H1 (cell line): ENCODE data around the gene FHIT. TPM values are rescaled to one million over a fixed set of nuclear protein-coding genes. Genes with fewer than 3 reads are reported as not detected.

Experiments
- CTCF ChIA-PET: fragments of 300-600 bp; sonication (Branson Sonifier 250); formaldehyde crosslinking; loops from one replicate; lab custom pipeline; 2021; ENCODE audit not compliant: partially characterized antibody; lab: Charles Lee
- POLR2A ChIA-PET: fragments of 300-600 bp; sonication (Branson Sonifier 250); formaldehyde crosslinking; loops from one replicate; lab custom pipeline; 2021; ENCODE audit warnings: inconsistent platforms; ENCODE audit not compliant: partially characterized antibody; lab: Charles Lee
- DNase-seq, 2 experiments: peaks; one replicate each; pipeline versions ENCODE4 v3.0.0 to v3.0.0-alpha.2; 2010 to 2022; ENCODE audit warnings: low spot score in 2 of 2, low read depth in 1 of 2, mixed read lengths in 1 of 2
- FAIRE-seq: peaks from 2 replicates; lab custom pipeline; 2011; peaks lifted over from hg19 to GRCh38; lab: Jason Lieb, UNC
- H2AFZ ChIP-seq: 2 replicates; pipeline ENCODE4 v1.8.1; 2012; ENCODE audit warnings: low read length, inconsistent platforms
- H2AK5ac ChIP-seq: 2 replicates; pipeline ENCODE4 v1.6.1; 2013; ENCODE audit warnings: low read depth, low read length
- H2BK120ac ChIP-seq: replicated peaks from 2 replicates; pipeline ENCODE3; 2013; ENCODE audit warnings: low read depth, low read length, inconsistent platforms
- H2BK12ac ChIP-seq: 2 replicates; pipeline ENCODE4 v1.6.1; 2013; ENCODE audit warnings: low read depth, low read length
- H2BK15ac ChIP-seq: 2 replicates; pipeline ENCODE4 v1.6.1; 2013; ENCODE audit warnings: low read length
- H2BK20ac ChIP-seq: 2 replicates; pipeline ENCODE4 v1.6.1; 2013; ENCODE audit warnings: low read length
- H2BK5ac ChIP-seq: 2 replicates; pipeline ENCODE4 v1.6.1; 2013; ENCODE audit warnings: low read depth, low read length
- H3K14ac ChIP-seq: 2 replicates; pipeline ENCODE4 v1.6.1; 2013; ENCODE audit warnings: inconsistent platforms; ENCODE audit not compliant: insufficient read length
- H3K18ac ChIP-seq: 2 replicates; pipeline ENCODE4 v1.6.1; 2013; ENCODE audit warnings: low read length; ENCODE audit errors: extremely low read depth
- H3K23ac ChIP-seq: 2 replicates; pipeline ENCODE4 v1.6.1; 2013; ENCODE audit warnings: inconsistent platforms; ENCODE audit not compliant: insufficient read length
- H3K23me2 ChIP-seq: 2 replicates; pipeline ENCODE4 v1.6.1; 2013; ENCODE audit warnings: low read depth, low read length
- H3K27ac ChIP-seq: 2 replicates; pipeline ENCODE4 v1.6.1; 2011; ENCODE audit warnings: low read depth, low read length, inconsistent platforms
- H3K27me3 ChIP-seq, 4 experiments: replicated peaks in 1 of 4; 1 replicate in 1 of 4; 2 replicates in 3 of 4; pipeline versions ENCODE4 v1.6.1 to v1.8.1; 2011 to 2013; ENCODE audit warnings: low read length in 3 of 4, mild to moderate bottlenecking in 3 of 4, inconsistent platforms in 2 of 4, mixed read lengths in 2 of 4, moderate library complexity in 1 of 4; ENCODE audit not compliant: control insufficient read depth in 3 of 4, insufficient read depth in 3 of 4; ENCODE audit errors: extremely low read depth in 1 of 4
- H3K36me3 ChIP-seq, 4 experiments: 2 replicates each; pipeline versions ENCODE4 v1.6.1 to v1.8.1; 2011 to 2013; ENCODE audit warnings: mild to moderate bottlenecking in 4 of 4, low read length in 3 of 4, moderate library complexity in 2 of 4, control low read depth in 1 of 4, inconsistent platforms in 1 of 4; ENCODE audit not compliant: insufficient read depth in 4 of 4, control insufficient read depth in 2 of 4
- H3K4ac ChIP-seq: replicated peaks from 2 replicates; pipeline ENCODE3; 2013; ENCODE audit warnings: low read length, low read depth, mixed read lengths, inconsistent platforms; ENCODE audit not compliant: insufficient read length
- H3K4me1 ChIP-seq, 4 experiments: replicated peaks in 1 of 4; 1 replicate in 1 of 4; 2 replicates in 3 of 4; pipeline versions ENCODE4 v1.6.1 to v1.8.1; 2011 to 2013; ENCODE audit warnings: low read length in 3 of 4, inconsistent platforms in 2 of 4, mixed read lengths in 1 of 4; ENCODE audit not compliant: insufficient read depth in 4 of 4, control insufficient read depth in 3 of 4
- H3K4me2 ChIP-seq, 2 experiments: 2 replicates each; pipeline versions ENCODE4 v1.6.1 to v1.8.1; 2011 to 2013; ENCODE audit warnings: low read depth in 2 of 2, low read length in 2 of 2, control low read depth in 1 of 2, inconsistent platforms in 1 of 2, mild to moderate bottlenecking in 1 of 2; ENCODE audit not compliant: insufficient read depth in 1 of 2
- H3K4me3 ChIP-seq, 4 experiments: fragments of 200-600, 300-600 bp in 1 of 4; sonication (generic), shearing (Covaris generic), sonication (Bioruptor Twin) in 1 of 4; 2 replicates each; pipeline versions ENCODE4 v1.5.1 to v1.8.1; 2011 to 2016; ENCODE audit warnings: low read length in 4 of 4, low read depth in 3 of 4, control low read depth in 2 of 4, inconsistent platforms in 2 of 4, mild to moderate bottlenecking in 2 of 4, mixed read lengths in 1 of 4, moderate library complexity in 1 of 4; ENCODE audit not compliant: insufficient read depth in 2 of 4; ENCODE audit errors: extremely low read depth in 1 of 4
- H3K56ac ChIP-seq: replicated peaks from 2 replicates; pipeline ENCODE3; 2013; ENCODE audit warnings: low read depth, mild to moderate bottlenecking, mixed read lengths, low read length, inconsistent platforms; ENCODE audit not compliant: insufficient read length
- H3K79me1 ChIP-seq: 2 replicates; pipeline ENCODE4 v1.6.1; 2013; ENCODE audit warnings: low read depth, low read length, control low read depth
- H3K79me2 ChIP-seq, 2 experiments: 2 replicates each; pipeline versions ENCODE4 v1.6.1 to v1.8.1; 2012 to 2013; ENCODE audit warnings: low read length in 2 of 2, mild to moderate bottlenecking in 2 of 2, inconsistent platforms in 1 of 2; ENCODE audit not compliant: insufficient read depth in 2 of 2, control insufficient read depth in 1 of 2
- H3K9ac ChIP-seq, 4 experiments: replicated peaks in 1 of 4; 1 replicate in 1 of 4; 2 replicates in 3 of 4; pipeline versions ENCODE4 v1.6.1 to v1.8.1; 2011 to 2013; ENCODE audit warnings: low read depth in 3 of 4, low read length in 3 of 4, control low read depth in 2 of 4, mild to moderate bottlenecking in 2 of 4, moderate library complexity in 2 of 4, inconsistent platforms in 1 of 4; ENCODE audit errors: extremely low read depth in 1 of 4
- H3K9me3 ChIP-seq, 2 experiments: 2 replicates each; pipeline versions ENCODE4 v1.6.1 to v1.8.1; 2012 to 2013; ENCODE audit warnings: mild to moderate bottlenecking in 2 of 2, moderate library complexity in 2 of 2, control low read depth in 1 of 2, inconsistent platforms in 1 of 2, low read depth in 1 of 2, low read length in 1 of 2, mixed read lengths in 1 of 2; ENCODE audit not compliant: insufficient read depth in 2 of 2
- H4K20me1 ChIP-seq, 2 experiments: replicated peaks in 1 of 2; 2 replicates each; pipeline versions ENCODE3 to v1.8.1; 2011 to 2013; ENCODE audit warnings: inconsistent platforms in 2 of 2, low read length in 2 of 2, mild to moderate bottlenecking in 1 of 2; ENCODE audit not compliant: insufficient read depth in 2 of 2, control insufficient read depth in 1 of 2
- H4K5ac ChIP-seq: 2 replicates; pipeline ENCODE4 v1.6.1; 2013; ENCODE audit warnings: low read length, low read depth, mixed read lengths, inconsistent platforms; ENCODE audit not compliant: insufficient read length
- H4K8ac ChIP-seq: 2 replicates; pipeline ENCODE4 v1.8.0; 2013; ENCODE audit warnings: mild to moderate bottlenecking, moderate library complexity, low read length, inconsistent platforms; ENCODE audit not compliant: insufficient read depth; ENCODE audit errors: extremely low read depth
- H4K91ac ChIP-seq: replicated peaks from 2 replicates; pipeline ENCODE3; 2013; ENCODE audit warnings: low read length, mixed read lengths, inconsistent platforms; ENCODE audit not compliant: insufficient read length
- BRCA1 ChIP-seq: IDR thresholded peaks from 2 replicates; pipeline ENCODE4 v1.6.1; 2012; ENCODE audit warnings: low read depth, low read length, improper control_type of control experiment
- CREB1 ChIP-seq: IDR thresholded peaks from 2 replicates; pipeline ENCODE4 v1.6.1; 2012; ENCODE audit warnings: inconsistent platforms
- SIX5 ChIP-seq: IDR thresholded peaks from 2 replicates; pipeline ENCODE4 v1.6.1; 2011; ENCODE audit warnings: mild to moderate bottlenecking, low read depth, low read length
- WGBS, 2 experiments: shearing (Covaris generic) in 1 of 2; methylation state at CpG; one replicate each; pipeline versions ENCODE4 v1.1.6 to v1.1.7; 2013 to 2015; ENCODE audit warnings: low lambda C conversion rate in 2 of 2, mixed read lengths in 2 of 2, inconsistent platforms in 1 of 2, low coverage in 1 of 2, missing lambda C conversion rate in 1 of 2; ENCODE audit not compliant: insufficient replicate concordance in 2 of 2, insufficient coverage in 1 of 2, insufficient read length in 1 of 2; ENCODE audit errors: extremely low coverage in 1 of 2, missing lambda C conversion rate in 1 of 2; 5-methylcytosine and 5-hydroxymethylcytosine counted together
- polyA plus RNA-seq, 7 experiments: library from polyadenylated mRNA; depleted of rRNA in 3 of 7; stranded (reverse) in 5 of 7; unstranded in 2 of 7; fragments of >200 nt in 5 of 7; fragments of 200-250 nt in 2 of 7; gene quantifications; 1 replicate in 5 of 7; 2 replicates in 1 of 7; 4 replicates in 1 of 7; pipeline versions ENCODE4 v1.2.1 to v1.2.3, GENCODE V29; 2011 to 2013; ENCODE audit warnings: missing spikeins in 2 of 7, mixed read lengths in 2 of 7
- total RNA-seq: library from RNA; stranded (reverse); fragmentation: NEBNext Ultra II Directional; extraction: Animal tissue kit (Norgen Biotek cat#: 25700); gene quantifications from 2 replicates; pipeline ENCODE4 v1.2.1, GENCODE V29; 2021

FHIT gene
- total and polyA plus RNA-seq, 2 of the 8 experiments (the other 6 are each of a cell fraction or from before 2014, with no cell fraction given), result 1.2 to 3.2 TPM

- FAIRE-seq (no peak), DNase-seq (no peak)
- H3K27ac ChIP-seq, result no peak overlapping the region
- H2BK5ac ChIP-seq, result no peak overlapping the region
- no peak overlapping the region for H2BK12ac ChIP-seq
- no peak overlapping the region for H2BK20ac ChIP-seq
- H2AFZ ChIP-seq, result no peak overlapping the region
- H3K23ac ChIP-seq, result no peak overlapping the region
- no peaks in the 10 kb centered on the region for H3K27me3 ChIP-seq
- H3K36me3 ChIP-seq, result no peaks in the 10 kb centered on the region
- CTCF ChIA-PET, result interaction anchor here (0.8 to 1.6 kb wide), 4 partner anchors 70 to 558 kb away, joined by 3 to 6 read pairs (median 4); no protein-coding TSS in a partner anchor
- no peak overlapping the region for H4K91ac ChIP-seq
- H4K20me1 ChIP-seq, result no peaks in the 10 kb centered on the region
- no peaks in the 10 kb centered on the region for H3K23me2 ChIP-seq
- H3K56ac ChIP-seq, result no peak overlapping the region
- 93% methylated on average over 2 of the region's 2 CpGs; no CpG with 5 or more reads in 1 of the 2 experiments for WGBS, 2 experiments
- no peak overlapping the region for H3K18ac ChIP-seq
- no peak overlapping the region for H3K9ac ChIP-seq
- H2AK5ac ChIP-seq, result no peak overlapping the region
- no peaks in the 10 kb centered on the region for H3K9me3 ChIP-seq
- no peak overlapping the region for H3K4me3 ChIP-seq
- H3K4me2 ChIP-seq, result no peak overlapping the region
- POLR2A ChIA-PET, result interaction anchor here (1.2 kb wide), 1 partner anchor 31 kb away, joined by 5 read pairs; no protein-coding TSS in a partner anchor
- H4K8ac ChIP-seq, result no peak overlapping the region
- H4K5ac ChIP-seq, result no peak overlapping the region
- H3K14ac ChIP-seq, result no peak overlapping the region
- no peak overlapping the region for H2BK15ac ChIP-seq
- H3K4me1 ChIP-seq, result peaks cover 0 to 5% (median 1%) of the 10 kb centered on the region in 4 experiments; a peak in 3 of 7 replicates
- H2BK120ac ChIP-seq, result no peak overlapping the region
- H3K4ac ChIP-seq, result no peak overlapping the region
- H3K79me2 ChIP-seq, result no peaks in the 10 kb centered on the region
- H3K79me1 ChIP-seq, result no peaks in the 10 kb centered on the region
- TF ChIP-seq SIX5, result 0 out of 2 replicates have a peak, but pooled peaks have one; percentile 3
- TF ChIP-seq BRCA1, result no peak
- no peak for TF ChIP-seq CREB1
Observed at GRCh38 chr3:61300786-61301185, 49.5 kb upstream of the FHIT start.
